Amniotic stem cell (primary cell): ENCODE measurements around the gene ATP6AP2.

Source experiments
- DNase-seq: peaks from one replicate; lab custom pipeline; 2025; lab: John Stamatoyannopoulos, UW

The ATP6AP2 gene

DNA sequence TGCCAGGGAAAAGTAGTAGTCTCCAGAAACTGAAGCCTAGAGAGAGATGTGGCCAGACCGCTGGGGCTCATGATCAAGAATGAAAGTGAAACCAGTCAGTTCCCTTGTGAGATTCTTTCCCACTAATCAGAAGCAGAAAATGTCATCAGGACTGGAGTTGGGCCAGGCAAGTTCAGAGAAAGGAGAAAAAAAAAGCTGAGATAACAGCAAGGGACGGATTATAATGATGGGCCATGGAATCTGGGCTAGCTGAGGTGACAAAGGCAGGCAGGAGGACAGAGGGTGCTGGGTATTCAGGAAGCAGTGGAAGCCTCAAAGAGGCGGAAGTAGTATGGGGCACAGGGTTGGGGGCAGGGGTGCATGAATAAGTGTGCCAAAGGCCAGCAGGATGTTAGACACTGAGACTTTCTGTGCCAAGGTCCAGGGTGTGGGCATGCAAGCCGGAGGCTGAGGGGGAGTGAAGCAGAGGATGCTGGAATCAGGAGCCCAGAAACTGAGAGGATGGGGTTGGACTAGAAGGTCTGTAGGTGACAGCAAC is 64.1 kb downstream of the ATP6AP2 start:
- peak; percentile 40 for DNase-seq

DNA sequence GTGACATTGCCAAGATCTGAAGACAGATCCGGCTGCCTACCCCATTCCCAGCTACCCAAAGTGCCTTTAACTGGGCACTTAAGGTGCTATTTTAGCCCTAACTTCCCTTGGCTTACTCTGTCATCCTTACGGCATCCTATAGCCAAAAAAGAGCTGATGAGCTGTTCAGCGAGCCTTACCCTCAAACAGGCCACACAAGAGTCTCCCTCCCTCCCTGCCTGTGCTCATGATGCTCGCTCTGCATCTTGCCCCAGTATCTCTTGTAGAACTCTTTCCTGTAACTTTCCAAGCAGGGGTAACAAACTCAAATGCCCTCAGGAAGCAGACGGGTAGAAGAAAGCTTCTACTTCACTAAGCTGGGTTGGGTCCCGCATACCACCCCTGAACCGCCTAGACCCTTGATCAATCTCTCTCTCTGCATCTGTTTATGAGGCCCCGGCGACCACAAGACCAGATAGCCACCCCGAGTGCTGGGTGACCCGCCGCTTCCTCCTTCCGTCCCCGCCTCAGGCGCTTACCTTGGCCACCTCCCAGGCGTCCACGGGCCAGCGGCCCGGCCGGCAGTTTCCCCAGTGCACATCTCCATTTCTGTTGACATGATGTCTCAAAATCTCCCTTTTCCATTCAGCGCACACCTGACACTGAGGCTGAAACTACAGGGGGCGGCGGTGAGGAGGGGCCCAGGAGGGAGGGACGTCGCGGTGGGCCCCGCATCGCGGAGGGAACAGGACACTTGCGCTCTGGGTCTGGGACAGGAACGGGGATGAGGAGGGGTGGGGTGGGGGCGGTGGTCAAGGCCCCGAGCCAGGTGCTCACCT is 65.9 kb downstream of the ATP6AP2 start:
- DNase-seq = no peak

DNA sequence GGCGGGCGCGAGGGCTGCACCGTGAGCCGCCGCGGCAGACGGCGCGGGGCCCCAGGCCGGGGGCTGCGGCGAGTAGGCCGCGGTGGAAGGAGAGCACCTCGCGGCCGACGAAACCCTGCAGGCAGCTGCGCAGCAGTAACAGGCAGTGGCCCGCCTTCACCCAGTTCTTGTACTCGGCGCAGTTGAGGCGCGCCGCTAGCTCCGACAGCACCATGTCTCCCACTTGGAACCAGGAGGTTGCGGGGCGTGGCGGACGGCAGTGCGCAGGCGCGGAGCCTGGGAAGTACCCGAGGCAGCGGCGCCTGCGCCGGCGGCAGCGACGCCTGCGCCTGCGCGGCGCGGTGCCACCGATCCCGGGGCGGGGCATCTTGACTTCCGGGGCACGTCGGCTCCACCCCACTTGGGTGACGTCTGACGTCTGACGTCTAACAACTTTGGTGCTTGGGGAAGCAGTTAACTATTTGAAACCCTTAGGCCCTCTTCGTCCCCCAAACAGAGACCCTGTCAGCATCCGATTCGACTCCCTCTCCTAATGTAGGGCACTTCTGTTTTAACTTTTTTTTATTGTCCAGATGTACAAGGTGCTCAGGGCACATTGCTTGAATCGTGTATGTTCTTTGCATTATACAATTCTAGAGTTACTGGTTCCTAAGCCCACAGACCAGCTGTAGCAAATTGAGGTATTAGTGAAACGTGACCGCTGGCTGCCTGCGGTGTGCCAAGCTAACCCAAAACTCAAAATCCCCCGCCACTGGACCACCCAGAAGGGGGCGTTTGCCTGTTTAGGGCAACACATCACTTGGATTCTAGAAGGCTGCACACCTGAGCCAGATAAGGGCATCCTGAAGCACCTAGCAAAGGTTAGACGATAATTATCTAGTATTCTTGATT is 66.8 kb downstream of the ATP6AP2 start, which contains the start of gene CXorf38:
Gene CXorf38, minus strand, starts transcription at position 255 of the 891 bp plus-strand sequence. Its CDS starts 41 bp downstream, at position 214.
- peak; percentile 55 for DNase-seq

DNA sequence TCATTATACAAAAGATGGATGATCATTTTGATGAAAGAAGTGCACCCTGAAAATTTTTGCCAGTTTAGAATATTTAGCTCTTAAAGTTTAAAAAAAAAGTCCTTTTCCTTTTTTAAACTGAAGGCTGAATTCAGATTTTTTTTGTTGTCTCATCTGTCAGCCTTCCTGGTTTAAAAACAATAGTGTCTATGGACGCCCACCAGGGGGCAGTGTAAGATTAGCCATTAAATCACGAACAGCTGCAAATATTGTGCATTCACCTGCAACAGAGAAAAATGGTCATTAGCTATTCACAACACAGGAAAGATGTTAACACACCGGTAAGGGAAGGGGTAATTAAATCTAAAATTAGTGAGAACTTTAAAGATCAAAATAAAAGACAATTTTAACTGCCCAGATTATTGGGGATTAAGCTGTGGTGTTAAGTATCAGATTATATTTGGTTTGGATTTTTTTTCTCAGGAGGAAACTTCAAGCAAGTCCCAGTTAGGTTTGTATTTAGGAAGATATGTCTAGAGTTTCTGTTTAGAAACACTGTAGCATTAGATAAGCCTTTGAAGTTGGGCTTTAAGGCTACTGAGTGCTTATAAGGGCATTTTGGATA is 71.0 kb downstream of the ATP6AP2 start:
- peak; percentile 16 for DNase-seq

DNA sequence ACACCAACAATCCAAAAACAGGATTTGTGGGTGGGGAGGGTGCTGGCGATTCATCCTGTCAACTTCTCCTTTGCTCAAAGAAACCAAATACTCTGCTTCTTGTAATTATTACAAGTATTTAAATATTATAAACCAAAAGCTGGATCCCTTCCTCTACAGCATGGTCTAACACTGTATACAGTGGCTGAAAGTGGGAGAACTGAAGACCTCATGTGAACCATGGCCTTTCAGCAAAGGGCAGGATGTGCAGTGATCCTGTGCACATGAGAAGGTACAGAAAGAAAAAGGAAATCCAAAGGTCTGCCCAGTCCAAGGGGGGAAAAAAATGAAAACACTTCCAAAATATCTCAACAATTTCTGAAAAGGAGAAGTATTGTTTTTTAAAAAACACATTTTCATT is 71.9 kb downstream of the ATP6AP2 start:
- DNase-seq = no peak

DNA sequence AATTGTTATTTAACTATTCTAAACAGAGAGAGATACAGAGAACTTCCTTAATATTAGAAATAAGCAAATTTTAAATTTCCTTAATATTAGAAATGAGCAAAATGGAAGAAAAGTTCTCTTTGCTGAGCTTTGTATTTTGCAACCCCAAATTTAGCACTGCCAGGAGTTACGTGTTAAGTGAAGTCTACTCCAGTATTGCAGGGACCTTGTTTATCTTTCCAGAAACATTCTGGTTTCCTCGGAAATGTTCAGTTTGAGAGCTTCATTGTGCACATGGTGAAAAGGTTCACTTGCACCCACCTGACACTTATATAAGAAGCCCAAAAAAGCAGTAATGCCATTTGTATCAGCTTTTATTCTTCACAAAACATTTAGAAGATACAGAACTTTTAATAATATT is 72.8 kb downstream of the ATP6AP2 start:
- no peak for DNase-seq
